K562 (cell line): Measurements from ENCODE around the gene VSIG4. TPM values are rescaled to one million over a fixed set of nuclear protein-coding genes. Genes with fewer than 3 reads are reported as not detected.

Experiments
- ARNT ChIP-seq, 2 experiments: fragments of 450-650 bp; IDR thresholded peaks; 2 replicates each; pipeline ENCODE4 v1.6.1; 2016; ENCODE audit warnings: mild to moderate bottlenecking in 1 of 2
- ESRRA ChIP-seq: fragments of 450-650 bp; IDR thresholded peaks from 2 replicates; pipeline ENCODE4 v1.6.1; 2014; ENCODE audit warnings: low read depth, mild to moderate bottlenecking, moderate library complexity, borderline replicate concordance
- KAT2B ChIP-seq: IDR thresholded peaks from one replicate; pipeline ENCODE4 v1.6.1; 2012; ENCODE audit warnings: low read depth, mild to moderate bottlenecking, control low read depth, inconsistent platforms, low read length, moderate library complexity
- LCOR ChIP-seq: sonication (generic); formaldehyde crosslinking; IDR thresholded peaks from 2 replicates; pipeline ENCODE4 v1.8.0; 2022; ENCODE audit warnings: mild to moderate bottlenecking, missing genetic modification reagents
- MAZ ChIP-seq, 2 experiments: fragments of 450-650 bp in 1 of 2; sonication (generic) in 1 of 2; formaldehyde crosslinking; IDR thresholded peaks in 1 of 2; conservative IDR thresholded peaks in 1 of 2; 2 replicates each; pipeline versions ENCODE4 v1.4.0 to v1.5.0; 2020; ENCODE audit warnings: mild to moderate bottlenecking in 1 of 2, missing genetic modification reagents in 1 of 2
- RFX5 ChIP-seq: IDR thresholded peaks from 2 replicates; pipeline ENCODE4 v1.6.1; 2011; ENCODE audit warnings: low read depth, mild to moderate bottlenecking, improper control_type of control experiment, low read length
- TBL1XR1 ChIP-seq, 2 experiments: IDR thresholded peaks; 2 replicates each; pipeline ENCODE4 v1.6.1; 2012; ENCODE audit warnings: improper control_type of control experiment in 2 of 2, low read length in 2 of 2, mild to moderate bottlenecking in 1 of 2
- ZBTB5 ChIP-seq: fragments of 450-650 bp; IDR thresholded peaks from 2 replicates; pipeline ENCODE4 v1.6.1; 2017; ENCODE audit warnings: antibody characterized with exemption
- ZNF143 ChIP-seq: sonication (generic); formaldehyde crosslinking; IDR thresholded peaks from 2 replicates; pipeline ENCODE4 v1.9.0; 2022; ENCODE audit warnings: mild to moderate bottlenecking, missing genetic modification reagents
- ZNF318 ChIP-seq, 2 experiments: fragments of 450-650 bp; IDR thresholded peaks; 2 replicates each; pipeline ENCODE4 v1.6.1; 2016; ENCODE audit warnings: mild to moderate bottlenecking in 2 of 2, borderline replicate concordance in 1 of 2, low read depth in 1 of 2, moderate library complexity in 1 of 2
- polyA plus RNA-seq, 8 experiments: library from polyadenylated mRNA; depleted of rRNA in 4 of 8; stranded (reverse) in 5 of 8; unstranded in 3 of 8; fragments of >200 nt; fragmentation: Nextera tagmentation in 2 of 8; fragmentation: Illumina TruSeq in 1 of 8; extraction: Ambion mirVana in 2 of 8; extraction: Trizol in 1 of 8; gene quantifications; 2 replicates each; pipeline versions ENCODE4 v1.2.1 to v1.2.3, GENCODE V29; 2011 to 2014; ENCODE audit warnings: inconsistent platforms in 1 of 8, missing spikeins in 1 of 8
- total RNA-seq, 7 experiments: library from RNA; depleted of rRNA in 6 of 7; stranded (reverse); fragments of >200 nt in 6 of 7; fragmentation: Illumina TruSeq in 2 of 7; extraction: Trizol in 2 of 7; gene quantifications; 2 replicates each; pipeline versions ENCODE4 v1.2.1 to v1.2.3, GENCODE V29; 2011 to 2021; ENCODE audit warnings: low replicate concordance in 1 of 7
- TF ChIP-seq, protein P1 (sequence below): fragments of 450-650 bp; IDR thresholded peaks from 2 replicates; pipeline ENCODE4 v1.7.1; 2018; ENCODE audit warnings: mild to moderate bottlenecking, low read depth; ENCODE audit not compliant: partially characterized antibody

VSIG4 gene
- total and polyA plus RNA-seq, 9 of the 15 experiments (the other 6 are each of a cell fraction or from before 2014, with no cell fraction given): 0.22 to 1.6 (median 0.46) TPM; not detected in 1

GRCh38 chrX:66015152-66015831, 24.6 kb downstream of the VSIG4 start (continued):
- TF ChIP-seq, protein P1, sequence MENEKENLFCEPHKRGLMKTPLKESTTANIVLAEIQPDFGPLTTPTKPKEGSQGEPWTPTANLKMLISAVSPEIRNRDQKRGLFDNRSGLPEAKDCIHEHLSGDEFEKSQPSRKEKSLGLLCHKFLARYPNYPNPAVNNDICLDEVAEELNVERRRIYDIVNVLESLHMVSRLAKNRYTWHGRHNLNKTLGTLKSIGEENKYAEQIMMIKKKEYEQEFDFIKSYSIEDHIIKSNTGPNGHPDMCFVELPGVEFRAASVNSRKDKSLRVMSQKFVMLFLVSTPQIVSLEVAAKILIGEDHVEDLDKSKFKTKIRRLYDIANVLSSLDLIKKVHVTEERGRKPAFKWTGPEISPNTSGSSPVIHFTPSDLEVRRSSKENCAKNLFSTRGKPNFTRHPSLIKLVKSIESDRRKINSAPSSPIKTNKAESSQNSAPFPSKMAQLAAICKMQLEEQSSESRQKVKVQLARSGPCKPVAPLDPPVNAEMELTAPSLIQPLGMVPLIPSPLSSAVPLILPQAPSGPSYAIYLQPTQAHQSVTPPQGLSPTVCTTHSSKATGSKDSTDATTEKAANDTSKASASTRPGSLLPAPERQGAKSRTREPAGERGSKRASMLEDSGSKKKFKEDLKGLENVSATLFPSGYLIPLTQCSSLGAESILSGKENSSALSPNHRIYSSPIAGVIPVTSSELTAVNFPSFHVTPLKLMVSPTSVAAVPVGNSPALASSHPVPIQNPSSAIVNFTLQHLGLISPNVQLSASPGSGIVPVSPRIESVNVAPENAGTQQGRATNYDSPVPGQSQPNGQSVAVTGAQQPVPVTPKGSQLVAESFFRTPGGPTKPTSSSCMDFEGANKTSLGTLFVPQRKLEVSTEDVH: peak; percentile 36
- TF ChIP-seq ZNF318 (IDR thresholded peaks at IDR 0.05; ENCODE audit: borderline replicate concordance in 1 of 2, low read depth in 1 of 2) (no peak), ZNF143 (CRISPR knock-in tag) (no peak), ESRRA (peak; percentile 87), ZBTB5 (no peak), TBL1XR1 (IDR thresholded peaks at IDR 0.05; ENCODE audit: low read length in 2 of 2) (peak in 1 of 2 experiments; percentile 72; a peak in 2 of 4 replicates), MAZ (CRISPR knock-in tag; conservative IDR thresholded peaks at IDR 0.05 in 1 of 2, IDR thresholded peaks at IDR 0.05 in 1 of 2) (no peak), LCOR (CRISPR knock-in tag) (peak; percentile 96), ARNT (IDR thresholded peaks at IDR 0.05) (peak in 1 of 2 experiments; percentile 73; a peak in 2 of 4 replicates), RFX5 (no peak), KAT2B (no peak)
